Left lung (tissue), 10 donors: Measurements from ENCODE around the gene CNKSR2. TPM values are rescaled to one million over a fixed set of nuclear protein-coding genes. Genes with fewer than 3 reads are reported as not detected.

Source experiments
- ATAC-seq: fragments of 200-7000 bp; cut with Tn5 transposase; one replicate; pipeline ENCODE4 v1.9.1; 2020; ENCODE audit warnings: moderate library complexity
- DNase-seq, 4 donors: peaks; one replicate each; pipeline ENCODE4 v3.0.0-alpha.2; 2013 to 2020
- H3K27ac ChIP-seq, 2 donors: fragments of 200-600 bp; sonication (generic) in 1 of 2; one replicate each; pipeline versions ENCODE4 v1.5.0 to v1.8.0; 2020 to 2021
- H3K27me3 ChIP-seq, 2 donors: fragments of 200-600 bp; sonication (generic) in 1 of 2; one replicate each; pipeline versions ENCODE4 v1.5.0 to v1.8.0; 2020 to 2021
- H3K36me3 ChIP-seq, 2 donors: fragments of 200-600 bp; sonication (generic) in 1 of 2; one replicate each; pipeline versions ENCODE4 v1.5.0 to v1.8.0; 2020 to 2021
- H3K4me1 ChIP-seq, 2 donors: fragments of 200-600 bp; one replicate each; pipeline ENCODE4 v1.8.0; 2021
- H3K4me3 ChIP-seq, 2 donors: fragments of 200-600 bp; sonication (generic) in 1 of 2; one replicate each; pipeline versions ENCODE4 v1.5.0 to v1.8.0; 2020 to 2021; ENCODE audit warnings: mild to moderate bottlenecking in 1 of 2
- H3K9me3 ChIP-seq, 2 donors: fragments of 200-600 bp; sonication (generic) in 1 of 2; one replicate each; pipeline versions ENCODE4 v1.5.0 to v1.8.0; 2020 to 2021
- intact Hi-C, 2 donors: fragments of 100-400 bp; cut with DNase I; formaldehyde crosslinking; loops; one replicate each; pipeline versions ENCODE4 v1.11.2 to v1.14.2; 2022
- polyA plus RNA-seq, 6 donors: library from polyadenylated mRNA; unstranded; fragments of 120-200 nt; gene quantifications; one replicate each; pipeline ENCODE4 v1.2.1, GENCODE V29; 2013; ENCODE audit not compliant: insufficient read length in 6 of 6
- total RNA-seq, 2 donors: library from RNA; stranded (reverse); fragmentation: NEBNext Ultra II Directional; extraction: Animal tissue kit (Norgen Biotek cat#: 25700); gene quantifications; one replicate each; pipeline ENCODE4 v1.2.1, GENCODE V29; 2021
- TF ChIP-seq, protein P1 (sequence below), 2 donors: fragments of 200-600 bp; sonication (generic) in 1 of 2; IDR thresholded peaks; one replicate each; pipeline versions ENCODE4 v1.5.0 to v1.8.0; 2021; ENCODE audit warnings: antibody characterized with exemption in 2 of 2
- donor health status: DM: no; HTN: yes; CAD: no.
- donor health status: DM: no; HTN: no; CAD: no.

The CNKSR2 gene
- total and polyA plus RNA-seq, 8 donors = 3.8 to 14.9 (median 9.8) TPM

DNA sequence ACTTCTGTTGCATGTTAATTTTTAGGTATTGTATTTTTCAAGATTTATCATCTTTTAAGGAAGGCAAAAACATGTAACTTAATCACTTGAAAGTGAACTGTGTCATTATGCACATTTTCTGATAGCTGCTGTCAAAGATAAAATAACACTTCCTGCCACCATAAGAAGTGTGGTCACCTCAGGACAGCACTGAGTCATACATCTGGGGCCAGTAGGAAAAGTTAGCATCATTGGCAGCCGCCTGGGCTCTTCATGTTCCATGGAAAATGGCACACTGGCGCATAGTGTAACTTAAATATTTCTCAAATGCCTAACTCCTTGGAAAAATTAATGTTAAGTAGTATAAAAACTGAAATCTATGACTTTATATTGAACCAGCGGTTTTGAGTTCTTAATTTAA lies 24.2 kb downstream of the CNKSR2 start:
- Histone ChIP-seq H3K27me3 (no peaks in the 10 kb centered on the region), H3K4me3 (no peak overlapping the region), H3K4me1 (no peaks in the 10 kb centered on the region), H3K9me3 (no peaks in the 10 kb centered on the region), H3K27ac (no peak overlapping the region), H3K36me3 (no peaks in the 10 kb centered on the region)
- ATAC-seq = no peak
- intact Hi-C loops = no loop called here
- TF ChIP-seq, protein P1, sequence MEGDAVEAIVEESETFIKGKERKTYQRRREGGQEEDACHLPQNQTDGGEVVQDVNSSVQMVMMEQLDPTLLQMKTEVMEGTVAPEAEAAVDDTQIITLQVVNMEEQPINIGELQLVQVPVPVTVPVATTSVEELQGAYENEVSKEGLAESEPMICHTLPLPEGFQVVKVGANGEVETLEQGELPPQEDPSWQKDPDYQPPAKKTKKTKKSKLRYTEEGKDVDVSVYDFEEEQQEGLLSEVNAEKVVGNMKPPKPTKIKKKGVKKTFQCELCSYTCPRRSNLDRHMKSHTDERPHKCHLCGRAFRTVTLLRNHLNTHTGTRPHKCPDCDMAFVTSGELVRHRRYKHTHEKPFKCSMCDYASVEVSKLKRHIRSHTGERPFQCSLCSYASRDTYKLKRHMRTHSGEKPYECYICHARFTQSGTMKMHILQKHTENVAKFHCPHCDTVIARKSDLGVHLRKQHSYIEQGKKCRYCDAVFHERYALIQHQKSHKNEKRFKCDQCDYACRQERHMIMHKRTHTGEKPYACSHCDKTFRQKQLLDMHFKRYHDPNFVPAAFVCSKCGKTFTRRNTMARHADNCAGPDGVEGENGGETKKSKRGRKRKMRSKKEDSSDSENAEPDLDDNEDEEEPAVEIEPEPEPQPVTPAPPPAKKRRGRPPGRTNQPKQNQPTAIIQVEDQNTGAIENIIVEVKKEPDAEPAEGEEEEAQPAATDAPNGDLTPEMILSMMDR (IDR thresholded peaks at IDR 0.05) = no peak
- DNase-seq = no peak

DNA sequence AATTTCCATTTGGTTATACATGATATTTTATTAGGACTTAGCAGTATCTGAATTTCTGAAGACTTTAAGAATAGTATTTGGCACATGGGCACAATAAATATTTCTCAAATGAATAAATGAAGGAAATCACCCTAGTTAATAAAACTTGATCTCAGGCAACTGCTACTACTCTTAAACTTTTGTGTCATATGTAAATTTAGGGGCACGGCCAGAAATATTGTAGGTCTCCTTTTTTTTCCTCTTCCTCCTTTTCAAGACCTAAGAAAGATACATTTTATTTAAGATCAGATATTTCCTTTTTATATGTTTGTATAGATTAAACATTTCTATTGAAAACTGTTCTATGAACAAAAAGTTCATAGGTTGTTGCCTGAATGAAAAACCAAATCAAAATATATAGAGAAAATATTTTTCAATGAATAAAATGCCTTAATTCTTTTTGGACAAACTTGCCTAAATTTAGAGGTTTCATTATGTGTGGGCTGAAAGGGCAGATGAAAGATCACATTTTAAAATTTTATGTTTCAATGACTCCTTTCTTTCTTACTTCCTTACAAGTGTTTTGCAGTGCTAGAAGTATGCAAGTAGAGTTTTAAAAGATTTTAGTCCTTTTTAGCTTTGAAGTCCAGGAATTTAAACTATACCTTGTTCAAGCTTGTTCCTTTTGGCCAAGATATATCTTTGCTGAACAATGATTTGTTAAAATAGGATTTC lies 26.3 kb downstream of the CNKSR2 start:
- H3K27ac ChIP-seq = no peak overlapping the region
- DNase-seq (no peak), ATAC-seq (no peak)
- TF ChIP-seq, protein P1 (IDR thresholded peaks at IDR 0.05) = no peak
- no peaks in the 10 kb centered on the region for H3K9me3 ChIP-seq
- no peaks in the 10 kb centered on the region for H3K27me3 ChIP-seq
- no peak overlapping the region for H3K4me3 ChIP-seq
- H3K4me1 ChIP-seq = no peaks in the 10 kb centered on the region
- intact Hi-C loops = no loop called here
- no peaks in the 10 kb centered on the region for H3K36me3 ChIP-seq

DNA sequence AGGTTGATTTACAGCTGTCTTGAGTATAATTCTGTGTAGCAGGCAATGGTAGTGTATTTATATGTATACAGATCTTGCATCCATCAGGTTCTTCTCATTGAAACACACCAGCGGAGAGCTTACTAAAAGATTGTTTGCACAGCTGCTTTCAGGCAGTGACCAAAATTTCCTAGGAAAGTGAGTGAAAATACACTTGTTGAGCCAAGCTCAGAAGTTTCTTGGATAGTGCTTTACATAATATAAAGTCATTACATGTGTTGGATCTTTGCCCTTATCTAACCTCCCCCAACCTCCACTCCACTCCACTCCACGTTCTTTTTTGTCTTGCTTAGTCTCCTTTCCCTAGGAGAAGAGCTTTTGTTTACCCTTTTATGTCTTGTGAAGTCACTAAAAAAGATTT lies 34.1 kb downstream of the CNKSR2 start:
- ATAC-seq (no peak), DNase-seq (no peak)
- Histone ChIP-seq H3K4me1 (no peaks in the 10 kb centered on the region), H3K36me3 (no peaks in the 10 kb centered on the region), H3K4me3 (no peak overlapping the region), H3K27me3 (no peaks in the 10 kb centered on the region), H3K27ac (no peak overlapping the region), H3K9me3 (no peaks in the 10 kb centered on the region)
- intact Hi-C loops = no loop called here
- TF ChIP-seq, protein P1 (IDR thresholded peaks at IDR 0.05) = no peak

DNA sequence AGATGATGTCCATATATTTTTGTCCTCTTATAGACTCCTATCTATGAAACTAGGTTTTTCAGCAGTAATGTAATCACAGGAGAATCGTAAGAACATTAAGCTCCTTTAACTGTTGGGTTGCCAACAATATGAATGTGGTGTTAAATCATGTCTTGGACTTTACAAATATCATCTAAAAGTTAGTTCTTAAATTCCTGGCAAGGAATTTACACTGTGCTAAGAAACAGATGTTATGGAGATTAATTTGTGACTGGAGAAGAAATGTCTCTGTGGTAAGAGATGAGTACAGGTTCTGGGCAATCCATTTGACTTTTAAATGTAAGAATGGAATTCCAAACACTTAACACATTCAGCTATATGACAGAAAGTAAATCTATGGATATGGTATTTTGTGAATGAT lies 34.6 kb downstream of the CNKSR2 start:
- DNase-seq (no peak), ATAC-seq (no peak)
- Histone ChIP-seq H3K4me3 (no peak overlapping the region), H3K27me3 (no peaks in the 10 kb centered on the region), H3K4me1 (no peaks in the 10 kb centered on the region), H3K9me3 (no peaks in the 10 kb centered on the region), H3K27ac (no peak overlapping the region), H3K36me3 (no peaks in the 10 kb centered on the region)
- TF ChIP-seq, protein P1 (IDR thresholded peaks at IDR 0.05) = no peak
- intact Hi-C loops = no loop called here

DNA sequence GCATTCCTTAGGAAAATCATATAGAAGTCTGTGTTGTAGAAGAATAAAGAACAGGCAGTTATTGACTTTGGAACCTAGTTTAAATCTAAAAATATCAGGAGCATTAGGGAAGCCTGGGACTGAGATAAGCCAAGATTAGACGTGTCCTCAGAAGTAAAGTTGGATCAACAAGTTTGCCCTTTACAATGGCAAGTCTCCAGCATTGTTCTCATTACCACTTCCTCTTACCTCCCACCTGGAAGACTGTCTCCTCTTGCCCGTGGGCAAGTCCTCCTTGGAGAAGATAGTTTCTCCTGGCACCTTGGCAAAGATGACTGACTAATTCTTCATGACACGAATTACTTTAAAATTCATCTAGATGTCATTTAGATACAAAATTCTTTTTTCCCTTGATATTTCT lies 37.8 kb downstream of the CNKSR2 start:
- Histone ChIP-seq H3K27ac (no peak overlapping the region), H3K27me3 (no peaks in the 10 kb centered on the region), H3K9me3 (no peaks in the 10 kb centered on the region), H3K4me3 (no peak overlapping the region), H3K36me3 (no peaks in the 10 kb centered on the region), H3K4me1 (no peaks in the 10 kb centered on the region)
- no peak for DNase-seq
- no peak for ATAC-seq
- intact Hi-C loops = no loop called here
- TF ChIP-seq, protein P1 (IDR thresholded peaks at IDR 0.05) = no peak
